DOHH2 (cell line): Measurements from ENCODE around the gene ZNF429.

Experiments used
- H3F3A ChIP-seq: fragments of 200-600 bp; sonication (generic), shearing (Covaris generic); 2 replicates; pipeline ENCODE4 v1.6.0; 2016; ENCODE audit warnings: antibody characterized with exemption, mild to moderate bottlenecking; ENCODE audit not compliant: control insufficient read depth, insufficient read depth
- H3K27ac ChIP-seq: fragments of 200-600 bp; sonication (generic); 2 replicates; pipeline ENCODE4 v1.5.1; 2014; ENCODE audit warnings: low read depth, mild to moderate bottlenecking, low read length, moderate library complexity
- H3K27me3 ChIP-seq: fragments of 200-600 bp; sonication (generic); 2 replicates; pipeline ENCODE4 v1.6.1; 2014; ENCODE audit warnings: mild to moderate bottlenecking, low read length, mixed read lengths; ENCODE audit not compliant: control insufficient read depth
- H3K36me3 ChIP-seq: fragments of 200-600 bp; sonication (generic); 2 replicates; pipeline ENCODE4 v1.6.1; 2014; ENCODE audit warnings: mild to moderate bottlenecking, low read length, moderate library complexity, mixed read lengths; ENCODE audit not compliant: control insufficient read depth
- H3K4me1 ChIP-seq: fragments of 200-600 bp; sonication (generic); 2 replicates; pipeline ENCODE4 v1.6.1; 2014; ENCODE audit warnings: mild to moderate bottlenecking, low read length, mixed read lengths; ENCODE audit not compliant: control insufficient read depth
- H3K4me2 ChIP-seq: fragments of 200-600 bp; sonication (generic); 2 replicates; pipeline ENCODE4 v1.6.0; 2014; ENCODE audit warnings: mild to moderate bottlenecking, low read length, moderate library complexity
- H3K4me3 ChIP-seq: fragments of 200-600 bp; sonication (generic); 2 replicates; pipeline ENCODE4 v1.5.1; 2014; ENCODE audit warnings: mild to moderate bottlenecking, low read length, mixed read lengths
- H3K79me2 ChIP-seq: fragments of 200-600 bp; sonication (generic); 2 replicates; pipeline ENCODE4 v1.6.1; 2014; ENCODE audit warnings: mild to moderate bottlenecking, low read length, mixed read lengths; ENCODE audit not compliant: control insufficient read depth
- H3K9me2 ChIP-seq: fragments of 200-600 bp; sonication (generic); replicated peaks from 2 replicates; pipeline ENCODE4 v1.6.1; 2014; ENCODE audit warnings: mild to moderate bottlenecking, low read length, mixed read lengths; ENCODE audit not compliant: control insufficient read depth
- H3K9me3 ChIP-seq: fragments of 200-600 bp; sonication (generic); 2 replicates; pipeline ENCODE4 v1.6.1; 2014; ENCODE audit warnings: antibody characterized with exemption, low read length, mixed read lengths; ENCODE audit not compliant: control insufficient read depth, insufficient read depth
- H4K20me1 ChIP-seq: fragments of 200-600 bp; sonication (generic); 2 replicates; pipeline ENCODE4 v1.6.0; 2014; ENCODE audit warnings: low read depth, mild to moderate bottlenecking, antibody characterized with exemption, low read length, moderate library complexity; ENCODE audit not compliant: control insufficient read depth, insufficient read depth
- CTCF ChIP-seq: fragments of 200-600 bp; sonication (generic); IDR thresholded peaks from one replicate; pipeline ENCODE4 v1.5.1; 2014; ENCODE audit warnings: antibody characterized with exemption, mild to moderate bottlenecking, low read depth, low read length; ENCODE audit not compliant: poor library complexity, severe bottlenecking
- EZH2phosphoT487 ChIP-seq: fragments of 200-600 bp; sonication (generic); IDR thresholded peaks from 2 replicates; pipeline ENCODE4 v1.6.1; 2017; ENCODE audit warnings: borderline replicate concordance, mild to moderate bottlenecking, antibody characterized with exemption, low read length, moderate library complexity, mixed read lengths

The ZNF429 gene

GRCh38 chr19:21587117-21587461, 81.7 kb downstream of the ZNF429 start:
- no peaks in the 10 kb centered on the region for H3K27me3 ChIP-seq
- no peak for TF ChIP-seq EZH2phosphoT487
- TF ChIP-seq CTCF: no peak
- peaks cover 19% of the 10 kb centered on the region; the same call in 1 of the 2 replicates for H3K9me3 ChIP-seq
- no peaks in the 10 kb centered on the region for H4K20me1 ChIP-seq
- no peak overlapping the region for H3K4me3 ChIP-seq
- no peaks in the 10 kb centered on the region for H3K36me3 ChIP-seq
- no peaks in the 10 kb centered on the region for H3K4me1 ChIP-seq
- no peaks in the 10 kb centered on the region for H3K9me2 ChIP-seq
- no peak overlapping the region for H3K27ac ChIP-seq
- H3F3A ChIP-seq: no peaks in the 10 kb centered on the region
- no peak overlapping the region for H3K4me2 ChIP-seq
- H3K79me2 ChIP-seq: no peaks in the 10 kb centered on the region

- Histone ChIP-seq H3K4me2 (no peak overlapping the region), H3K4me1 (no peaks in the 10 kb centered on the region), H3K27ac (no peak overlapping the region), H3K4me3 (no peak overlapping the region), H3F3A (no peaks in the 10 kb centered on the region), H3K36me3 (no peaks in the 10 kb centered on the region), H3K27me3 (no peaks in the 10 kb centered on the region), H3K9me3 (peaks cover 19% of the 10 kb centered on the region; the same call in 1 of the 2 replicates), H3K79me2 (no peaks in the 10 kb centered on the region), H3K9me2 (no peaks in the 10 kb centered on the region), H4K20me1 (no peaks in the 10 kb centered on the region)
- TF ChIP-seq CTCF (no peak), EZH2phosphoT487 (no peak)
These were observed 82.1 kb downstream of the ZNF429 start for GRCh38 chr19:21587549-21587948.

- TF ChIP-seq EZH2phosphoT487 (no peak), CTCF (no peak)
- Histone ChIP-seq H3K4me3 (no peak overlapping the region), H3K9me3 (peaks cover 19% of the 10 kb centered on the region; the same call in 1 of the 2 replicates), H3K27me3 (no peaks in the 10 kb centered on the region), H3K4me1 (no peaks in the 10 kb centered on the region), H3K79me2 (no peaks in the 10 kb centered on the region), H3F3A (no peaks in the 10 kb centered on the region), H4K20me1 (no peaks in the 10 kb centered on the region), H3K27ac (no peak overlapping the region), H3K36me3 (no peaks in the 10 kb centered on the region), H3K4me2 (no peak overlapping the region), H3K9me2 (no peaks in the 10 kb centered on the region)
These were observed 82.7 kb downstream of the ZNF429 start for GRCh38 chr19:21588065-21588601.
